Measurements from ENCODE around the gene TSN.

TSN gene

DNA sequence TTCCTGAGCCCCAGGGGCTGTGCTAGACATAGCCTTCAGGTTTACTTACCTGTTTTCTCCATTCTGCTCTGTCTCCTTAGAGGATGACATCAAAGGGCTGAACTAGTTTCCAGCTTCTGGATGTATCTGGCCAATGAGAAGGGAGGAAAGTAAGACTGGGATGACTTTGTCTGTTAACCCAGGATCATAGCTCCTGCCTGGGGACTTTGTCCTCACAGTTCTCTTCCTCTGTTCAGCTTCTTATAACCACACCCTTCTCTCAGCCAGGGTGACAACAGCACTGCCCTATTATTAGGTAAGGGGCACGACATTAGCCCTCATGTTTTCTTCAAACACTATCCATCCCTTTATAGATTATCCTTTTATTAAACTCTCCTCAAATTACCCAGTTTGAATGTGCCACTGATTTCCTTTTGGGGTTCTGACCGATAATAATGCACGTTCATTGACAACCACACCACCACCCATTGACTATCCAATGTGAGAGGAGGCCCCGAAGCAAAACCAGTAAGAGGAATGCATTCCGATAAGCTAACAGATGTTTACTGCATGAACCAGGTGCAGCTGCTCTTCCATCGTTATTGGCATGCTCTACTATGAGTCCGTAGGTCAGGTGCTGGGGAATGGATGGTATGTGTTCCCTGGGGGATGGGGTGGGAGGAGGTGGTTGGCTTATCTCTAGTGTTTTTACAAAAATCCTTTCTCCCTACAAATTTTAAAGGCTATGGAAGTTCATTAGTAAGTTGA, 23.5 kb downstream of the TSN start:
- Histone ChIP-seq H3K4me3 (ENCODE audit: low read depth, low read length) (no peak overlapping the region), H3K27ac (no peak overlapping the region), H3K36me3 (no peaks in the 10 kb centered on the region), H3K27me3 (ENCODE audit: insufficient read depth, low read depth, severe bottlenecking) (no peaks in the 10 kb centered on the region), H3K9me3 (ENCODE audit: severe bottlenecking) (no peaks in the 10 kb centered on the region)
- TF ChIP-seq, protein P1, sequence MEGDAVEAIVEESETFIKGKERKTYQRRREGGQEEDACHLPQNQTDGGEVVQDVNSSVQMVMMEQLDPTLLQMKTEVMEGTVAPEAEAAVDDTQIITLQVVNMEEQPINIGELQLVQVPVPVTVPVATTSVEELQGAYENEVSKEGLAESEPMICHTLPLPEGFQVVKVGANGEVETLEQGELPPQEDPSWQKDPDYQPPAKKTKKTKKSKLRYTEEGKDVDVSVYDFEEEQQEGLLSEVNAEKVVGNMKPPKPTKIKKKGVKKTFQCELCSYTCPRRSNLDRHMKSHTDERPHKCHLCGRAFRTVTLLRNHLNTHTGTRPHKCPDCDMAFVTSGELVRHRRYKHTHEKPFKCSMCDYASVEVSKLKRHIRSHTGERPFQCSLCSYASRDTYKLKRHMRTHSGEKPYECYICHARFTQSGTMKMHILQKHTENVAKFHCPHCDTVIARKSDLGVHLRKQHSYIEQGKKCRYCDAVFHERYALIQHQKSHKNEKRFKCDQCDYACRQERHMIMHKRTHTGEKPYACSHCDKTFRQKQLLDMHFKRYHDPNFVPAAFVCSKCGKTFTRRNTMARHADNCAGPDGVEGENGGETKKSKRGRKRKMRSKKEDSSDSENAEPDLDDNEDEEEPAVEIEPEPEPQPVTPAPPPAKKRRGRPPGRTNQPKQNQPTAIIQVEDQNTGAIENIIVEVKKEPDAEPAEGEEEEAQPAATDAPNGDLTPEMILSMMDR (IDR thresholded peaks at IDR 0.05; ENCODE audit: low read depth, low read length) = no peak
- no peak for DNase-seq

- DNase-seq = no peak
- Histone ChIP-seq H3K36me3 (no peaks in the 10 kb centered on the region), H3K27me3 (ENCODE audit: insufficient read depth, low read depth, severe bottlenecking) (no peaks in the 10 kb centered on the region), H3K9me3 (ENCODE audit: severe bottlenecking) (no peaks in the 10 kb centered on the region), H3K27ac (no peak overlapping the region), H3K4me3 (ENCODE audit: low read depth, low read length) (no peak overlapping the region)
- TF ChIP-seq, protein P1 (IDR thresholded peaks at IDR 0.05; ENCODE audit: low read depth, low read length) = no peak
Observed at GRCh38 chr2:121783180-121783579, 27.7 kb downstream of the TSN start.

GRCh38 chr2:121788685-121789084, 33.2 kb downstream of the TSN start:
- H3K4me3 ChIP-seq (ENCODE audit: low read depth, low read length) = no peak overlapping the region
- no peak overlapping the region for H3K27ac ChIP-seq
- no peak for DNase-seq
- H3K36me3 ChIP-seq = no peaks in the 10 kb centered on the region
- TF ChIP-seq, protein P1 (IDR thresholded peaks at IDR 0.05; ENCODE audit: low read depth, low read length) = no peak
- H3K9me3 ChIP-seq (ENCODE audit: severe bottlenecking) = no peaks in the 10 kb centered on the region
- H3K27me3 ChIP-seq (ENCODE audit: insufficient read depth, low read depth, severe bottlenecking) = no peaks in the 10 kb centered on the region

GRCh38 chr2:121790276-121790956, 35.0 kb downstream of the TSN start:
- no peaks in the 10 kb centered on the region for H3K27me3 ChIP-seq (ENCODE audit: insufficient read depth, low read depth, severe bottlenecking)
- no peak overlapping the region for H3K27ac ChIP-seq
- TF ChIP-seq, protein P1 (IDR thresholded peaks at IDR 0.05; ENCODE audit: low read depth, low read length) = no peak
- no peaks in the 10 kb centered on the region for H3K9me3 ChIP-seq (ENCODE audit: severe bottlenecking)
- H3K36me3 ChIP-seq = no peaks in the 10 kb centered on the region
- no peak for DNase-seq
- no peak overlapping the region for H3K4me3 ChIP-seq (ENCODE audit: low read depth, low read length)

- no peaks in the 10 kb centered on the region for H3K36me3 ChIP-seq
- TF ChIP-seq, protein P1 (IDR thresholded peaks at IDR 0.05; ENCODE audit: low read depth, low read length) = no peak
- H3K4me3 ChIP-seq (ENCODE audit: low read depth, low read length) = no peak overlapping the region
- H3K9me3 ChIP-seq (ENCODE audit: severe bottlenecking) = no peaks in the 10 kb centered on the region
- no peak overlapping the region for H3K27ac ChIP-seq
- DNase-seq = no peak
- H3K27me3 ChIP-seq (ENCODE audit: insufficient read depth, low read depth, severe bottlenecking) = no peaks in the 10 kb centered on the region
Observed at GRCh38 chr2:121791290-121791689, 35.8 kb downstream of the TSN start.
